Hepatocyte (in vitro differentiated cells): ENCODE results near the gene TP73. TPM values are rescaled to one million over a fixed set of nuclear protein-coding genes. Genes with fewer than 3 reads are reported as not detected.

ENCODE experiments used
- DNase-seq: peaks from one replicate; pipeline ENCODE4 v3.0.0-alpha.2; 2016; ENCODE audit warnings: low spot score
- H2AFZ ChIP-seq: fragments of 200-600 bp; sonication (generic); 2 replicates; pipeline ENCODE4 v1.6.0; 2016; ENCODE audit warnings: antibody characterized with exemption, mild to moderate bottlenecking
- H3K27ac ChIP-seq: fragments of 200-600 bp; sonication (generic); 2 replicates; pipeline ENCODE4 v1.5.1; 2016; ENCODE audit warnings: mild to moderate bottlenecking
- H3K27me3 ChIP-seq: fragments of 200-600 bp; sonication (generic); 2 replicates; pipeline ENCODE4 v1.6.1; 2016
- H3K36me3 ChIP-seq: fragments of 200-600 bp; sonication (generic); replicated peaks from 2 replicates; pipeline ENCODE4 v1.5.1; 2016; ENCODE audit warnings: low read depth; ENCODE audit not compliant: insufficient read depth
- H3K4me1 ChIP-seq: fragments of 200-600 bp; sonication (generic); 2 replicates; pipeline ENCODE4 v1.5.1; 2016; ENCODE audit warnings: mild to moderate bottlenecking, moderate library complexity; ENCODE audit not compliant: insufficient read depth
- H3K4me2 ChIP-seq: fragments of 200-600 bp; sonication (generic); 2 replicates; pipeline ENCODE4 v1.6.0; 2016
- H3K4me3 ChIP-seq: fragments of 200-600 bp; sonication (generic); 2 replicates; pipeline ENCODE4 v1.5.1; 2016; ENCODE audit warnings: mild to moderate bottlenecking
- H3K79me2 ChIP-seq: fragments of 200-600 bp; sonication (generic); 2 replicates; pipeline ENCODE4 v1.6.0; 2017; ENCODE audit warnings: mild to moderate bottlenecking
- H3K9me2 ChIP-seq: fragments of 200-600 bp; sonication (generic); replicated peaks from 2 replicates; pipeline ENCODE4 v1.6.0; 2017; ENCODE audit warnings: mild to moderate bottlenecking; ENCODE audit not compliant: insufficient read depth
- H3K9me3 ChIP-seq: fragments of 200-600 bp; sonication (generic); 2 replicates; pipeline ENCODE4 v1.5.1; 2016; ENCODE audit warnings: low read depth, mild to moderate bottlenecking
- H4K20me1 ChIP-seq: fragments of 200-600 bp; sonication (generic); 2 replicates; pipeline ENCODE4 v1.6.0; 2016; ENCODE audit warnings: mild to moderate bottlenecking; ENCODE audit not compliant: insufficient read depth, poor library complexity, severe bottlenecking
- CTCF ChIP-seq: fragments of 200-600 bp; sonication (generic); IDR thresholded peaks from 2 replicates; pipeline ENCODE4 v1.5.1; 2016; ENCODE audit warnings: antibody characterized with exemption, mild to moderate bottlenecking; ENCODE audit not compliant: poor library complexity
- EZH2 ChIP-seq: fragments of 200-600 bp; sonication (generic); IDR thresholded peaks from 2 replicates; pipeline ENCODE4 v1.6.1; 2016; ENCODE audit warnings: antibody characterized with exemption, mild to moderate bottlenecking, borderline replicate concordance
- EZH2phosphoT487 ChIP-seq: fragments of 200-600 bp; sonication (generic); IDR thresholded peaks from one replicate; pipeline ENCODE4 v1.6.1; 2018; ENCODE audit warnings: antibody characterized with exemption, mild to moderate bottlenecking, low read depth, moderate library complexity; ENCODE audit not compliant: unreplicated experiment, severe bottlenecking
- WGBS: methylation state at CpG from one replicate; pipeline ENCODE4 v1.1.6; 2016; ENCODE audit warnings: low lambda C conversion rate; ENCODE audit errors: missing lambda C conversion rate; 5-methylcytosine and 5-hydroxymethylcytosine counted together
- polyA plus RNA-seq: library from polyadenylated mRNA; unstranded; fragments of >200 nt; fragmentation: Nextera tagmentation; extraction: Ambion mirVana; gene quantifications from 2 replicates; pipeline ENCODE4 v1.2.1, GENCODE V29; 2016
- total RNA-seq: library from RNA; depleted of rRNA; stranded (reverse); fragments of >200 nt; gene quantifications from 2 replicates; pipeline ENCODE4 v1.2.3, GENCODE V29; 2014

The TP73 gene
- total and polyA plus RNA-seq, 2 experiments from 2014 or later, result 0.27 to 0.47 TPM

GRCh38 chr1:3618531-3618880 lies 33.8 kb upstream of the TP73 start:
- Histone ChIP-seq H3K27ac (no peak overlapping the region), H3K9me2 (no peaks in the 10 kb centered on the region), H3K4me3 (no peak overlapping the region), H3K4me1 (peaks cover 19% of the 10 kb centered on the region), H3K79me2 (peaks cover 11% of the 10 kb centered on the region), H3K4me2 (no peak overlapping the region), H2AFZ (no peak overlapping the region), H4K20me1 (no peaks in the 10 kb centered on the region), H3K9me3 (no peaks in the 10 kb centered on the region), H3K36me3 (no peaks in the 10 kb centered on the region), H3K27me3 (no peaks in the 10 kb centered on the region)
- DNase-seq, result no peak
- 78% methylated on average over 9 of the region's 9 CpGs for WGBS
- no peak for TF ChIP-seq EZH2
- no peak for TF ChIP-seq CTCF
- TF ChIP-seq EZH2phosphoT487, result no peak

GRCh38 chr1:3618881-3619671 lies 33.2 kb upstream of the TP73 start:
- WGBS, result 26% methylated on average over 21 of the region's 21 CpGs
- no peak overlapping the region for H3K4me2 ChIP-seq

GRCh38 chr1:3620708-3621107 lies 31.6 kb upstream of the TP73 start:
- Histone ChIP-seq H3K4me1 (peaks cover under 1% of the 10 kb centered on the region), H3K4me2 (no peak overlapping the region)

More at GRCh38 chr1:3618881-3619671, 33.2 kb upstream of the TP73 start:
- peaks cover 13% of the 10 kb centered on the region for H3K4me1 ChIP-seq
- no peaks in the 10 kb centered on the region for H3K36me3 ChIP-seq
- no peaks in the 10 kb centered on the region for H3K9me2 ChIP-seq
- no peaks in the 10 kb centered on the region for H3K9me3 ChIP-seq
- H2AFZ ChIP-seq, result no peak overlapping the region
- H3K79me2 ChIP-seq, result peaks cover 16% of the 10 kb centered on the region
- TF ChIP-seq EZH2phosphoT487 (no peak), CTCF (peak; percentile 85)
- H3K27me3 ChIP-seq, result no peaks in the 10 kb centered on the region
- H3K4me3 ChIP-seq, result no peak overlapping the region
- no peak overlapping the region for H3K27ac ChIP-seq
- no peaks in the 10 kb centered on the region for H4K20me1 ChIP-seq
- peak; percentile 87 for DNase-seq

More at GRCh38 chr1:3620708-3621107, 31.6 kb upstream of the TP73 start:
- H2AFZ ChIP-seq, result no peak overlapping the region
- no peaks in the 10 kb centered on the region for H3K27me3 ChIP-seq
- H3K36me3 ChIP-seq, result no peaks in the 10 kb centered on the region
- H3K79me2 ChIP-seq, result peaks cover 16% of the 10 kb centered on the region
- H4K20me1 ChIP-seq, result no peaks in the 10 kb centered on the region
- no peak overlapping the region for H3K27ac ChIP-seq
- no peaks in the 10 kb centered on the region for H3K9me3 ChIP-seq
- DNase-seq, result no peak
- WGBS, result 80% methylated on average over 12 of the region's 12 CpGs
- no peak for TF ChIP-seq CTCF
- no peak for TF ChIP-seq EZH2
- TF ChIP-seq EZH2phosphoT487, result no peak
- H3K4me3 ChIP-seq, result no peak overlapping the region
- no peaks in the 10 kb centered on the region for H3K9me2 ChIP-seq
